Keratinocyte (primary cell): Measurements from ENCODE around the gene ING5. TPM values are rescaled to one million over a fixed set of nuclear protein-coding genes. Genes with fewer than 3 reads are reported as not detected.

Experiments
- DNase-seq: peaks from one replicate; pipeline ENCODE4 v3.0.0-alpha.2; 2011; ENCODE audit warnings: low read depth, missing footprints, low spot score
- FAIRE-seq: peaks from 2 replicates; lab custom pipeline; 2011; peaks lifted over from hg19 to GRCh38; lab: Jason Lieb, UNC
- H2AFZ ChIP-seq: 2 replicates; pipeline ENCODE4 v1.6.0; 2012; ENCODE audit warnings: low read length, control low read depth, inconsistent platforms; ENCODE audit not compliant: control insufficient read depth
- H3K27ac ChIP-seq: 2 replicates; pipeline ENCODE4 v1.5.1; 2011; ENCODE audit warnings: low read length; ENCODE audit not compliant: control insufficient read depth, insufficient read depth
- H3K27me3 ChIP-seq: 3 replicates; pipeline ENCODE4 v1.6.0; 2011; ENCODE audit warnings: low read length; ENCODE audit not compliant: control insufficient read depth, insufficient read depth; ENCODE audit errors: extremely low read depth
- H3K36me3 ChIP-seq, 2 experiments: 2 replicates in 1 of 2; 3 replicates in 1 of 2; pipeline ENCODE4 v1.5.1; 2011; ENCODE audit warnings: low read length in 2 of 2, mild to moderate bottlenecking in 1 of 2; ENCODE audit not compliant: control insufficient read depth in 2 of 2, insufficient read depth in 2 of 2; ENCODE audit errors: extremely low read depth in 1 of 2
- H3K4me1 ChIP-seq: 3 replicates; pipeline ENCODE4 v1.5.1; 2011; ENCODE audit warnings: low read length; ENCODE audit not compliant: control insufficient read depth, insufficient read depth; ENCODE audit errors: extremely low read depth
- H3K4me2 ChIP-seq: 3 replicates; pipeline ENCODE4 v1.6.0; 2011; ENCODE audit warnings: low read depth, low read length; ENCODE audit not compliant: control insufficient read depth, insufficient read depth; ENCODE audit errors: extremely low read depth
- H3K4me3 ChIP-seq, 3 experiments: fragments of 200-600 bp in 1 of 3; sonication (generic) in 1 of 3; 2 replicates in 2 of 3; 3 replicates in 1 of 3; pipeline ENCODE4 v1.5.1; 2011 to 2016; ENCODE audit warnings: low read length in 3 of 3, mild to moderate bottlenecking in 3 of 3, control low read depth in 2 of 3, inconsistent platforms in 1 of 3, low read depth in 1 of 3, mixed read lengths in 1 of 3, mixed run types in 1 of 3, moderate library complexity in 1 of 3; ENCODE audit not compliant: control insufficient read depth in 2 of 3, insufficient read depth in 2 of 3; ENCODE audit errors: extremely low read depth in 1 of 3
- H3K79me2 ChIP-seq: 2 replicates; pipeline ENCODE4 v1.6.0; 2012; ENCODE audit warnings: low read length; ENCODE audit not compliant: control insufficient read depth, insufficient read depth
- H3K9ac ChIP-seq: 3 replicates; pipeline ENCODE4 v1.6.0; 2011; ENCODE audit warnings: low read length; ENCODE audit not compliant: control insufficient read depth, insufficient read depth; ENCODE audit errors: extremely low read depth
- H3K9me1 ChIP-seq: 3 replicates; pipeline ENCODE4 v1.6.0; 2011; ENCODE audit warnings: low read length; ENCODE audit not compliant: control insufficient read depth, insufficient read depth; ENCODE audit errors: extremely low read depth
- H3K9me3 ChIP-seq: 2 replicates; pipeline ENCODE4 v1.5.1; 2012; ENCODE audit warnings: low read depth, low read length; ENCODE audit not compliant: control insufficient read depth
- H4K20me1 ChIP-seq: 3 replicates; pipeline ENCODE4 v1.6.0; 2011; ENCODE audit warnings: low read length; ENCODE audit not compliant: control insufficient read depth, insufficient read depth; ENCODE audit errors: extremely low read depth
- EZH2 ChIP-seq: IDR thresholded peaks from one replicate; pipeline ENCODE4 v1.6.1; 2012; ENCODE audit warnings: inconsistent platforms, mild to moderate bottlenecking, low read length, moderate library complexity
- dilution Hi-C: fragments of 300-500 bp; cut with MboI; formaldehyde crosslinking; loops from one replicate; pipeline ENCODE4 v1.7.0; 2020; ENCODE audit warnings: low sequenced_read_pairs; ENCODE audit not compliant: extremely low pct_ligation_motif_present
- polyA plus RNA-seq, 5 experiments: library from polyadenylated mRNA; depleted of rRNA in 3 of 5; stranded (reverse) in 3 of 5; stranded (forward) in 1 of 5; unstranded in 1 of 5; fragments of >200 nt; gene quantifications; 1 replicate in 1 of 5; 2 replicates in 3 of 5; 3 replicates in 1 of 5; pipeline versions ENCODE4 v1.2.1 to v1.2.3, GENCODE V29; 2011 to 2012; ENCODE audit warnings: missing spikeins in 2 of 5, low read depth in 1 of 5, low replicate concordance in 1 of 5
- TF ChIP-seq, protein P1 (sequence below), 3 experiments: IDR thresholded peaks in 1 of 3; conservative IDR thresholded peaks in 1 of 3; optimal IDR thresholded peaks in 1 of 3; 2 replicates in 2 of 3; 3 replicates in 1 of 3; pipeline versions ENCODE3 to v1.5.1; 2011; ENCODE audit warnings: low read length in 3 of 3, mild to moderate bottlenecking in 3 of 3, moderate library complexity in 2 of 3, control low read depth in 1 of 3, inconsistent platforms in 1 of 3; ENCODE audit not compliant: insufficient read depth in 2 of 3; ENCODE audit errors: extremely low read depth in 1 of 3

ING5 gene
- polyA plus RNA-seq, 1 donor (not counting 4 experiments of a cell fraction or from before 2014, with no cell fraction given) = 19.1 TPM

DNA sequence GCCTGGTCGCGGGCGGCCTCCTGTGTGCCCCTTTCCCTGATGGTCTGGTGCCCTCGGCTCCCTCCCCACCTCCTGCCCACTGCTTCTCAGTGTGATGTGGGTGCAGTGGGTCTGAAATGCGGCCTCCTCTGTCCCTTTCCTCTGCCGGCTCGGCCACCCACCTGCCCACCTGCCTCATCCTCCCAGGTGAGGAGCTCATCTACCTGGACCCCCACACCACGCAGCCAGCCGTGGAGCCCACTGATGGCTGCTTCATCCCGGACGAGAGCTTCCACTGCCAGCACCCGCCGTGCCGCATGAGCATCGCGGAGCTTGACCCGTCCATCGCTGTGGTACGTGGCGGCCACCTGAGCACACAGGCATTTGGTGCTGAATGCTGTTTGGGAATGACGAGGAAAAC, 33.5 kb upstream of the ING5 start:
- peaks cover 16% of the 10 kb centered on the region for H3K4me1 ChIP-seq
- no peak overlapping the region for H3K27ac ChIP-seq
- TF ChIP-seq EZH2 = no peak
- TF ChIP-seq, protein P1, sequence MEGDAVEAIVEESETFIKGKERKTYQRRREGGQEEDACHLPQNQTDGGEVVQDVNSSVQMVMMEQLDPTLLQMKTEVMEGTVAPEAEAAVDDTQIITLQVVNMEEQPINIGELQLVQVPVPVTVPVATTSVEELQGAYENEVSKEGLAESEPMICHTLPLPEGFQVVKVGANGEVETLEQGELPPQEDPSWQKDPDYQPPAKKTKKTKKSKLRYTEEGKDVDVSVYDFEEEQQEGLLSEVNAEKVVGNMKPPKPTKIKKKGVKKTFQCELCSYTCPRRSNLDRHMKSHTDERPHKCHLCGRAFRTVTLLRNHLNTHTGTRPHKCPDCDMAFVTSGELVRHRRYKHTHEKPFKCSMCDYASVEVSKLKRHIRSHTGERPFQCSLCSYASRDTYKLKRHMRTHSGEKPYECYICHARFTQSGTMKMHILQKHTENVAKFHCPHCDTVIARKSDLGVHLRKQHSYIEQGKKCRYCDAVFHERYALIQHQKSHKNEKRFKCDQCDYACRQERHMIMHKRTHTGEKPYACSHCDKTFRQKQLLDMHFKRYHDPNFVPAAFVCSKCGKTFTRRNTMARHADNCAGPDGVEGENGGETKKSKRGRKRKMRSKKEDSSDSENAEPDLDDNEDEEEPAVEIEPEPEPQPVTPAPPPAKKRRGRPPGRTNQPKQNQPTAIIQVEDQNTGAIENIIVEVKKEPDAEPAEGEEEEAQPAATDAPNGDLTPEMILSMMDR (optimal IDR thresholded peaks at IDR 0.05 in 1 of 3, IDR thresholded peaks at IDR 0.05 in 1 of 3, conservative IDR thresholded peaks at IDR 0.05 in 1 of 3; ENCODE audit: extremely low read depth in 1 of 3, insufficient read depth in 2 of 3, low read length in 3 of 3) = no peak
- DNase-seq = no peak
- no peak overlapping the region for H3K4me2 ChIP-seq
- H3K36me3 ChIP-seq = peaks cover 22 to 33% of the 10 kb centered on the region in 2 experiments
- no peaks in the 10 kb centered on the region for H3K9me1 ChIP-seq
- peaks cover 2% of the 10 kb centered on the region for H3K79me2 ChIP-seq
- no peak overlapping the region for H3K9ac ChIP-seq
- H3K9me3 ChIP-seq = no peaks in the 10 kb centered on the region
- no peak overlapping the region for H3K4me3 ChIP-seq
- no peaks in the 10 kb centered on the region for H3K27me3 ChIP-seq
- FAIRE-seq = no peak
- H4K20me1 ChIP-seq = peaks cover 2% of the 10 kb centered on the region
- no peak overlapping the region for H2AFZ ChIP-seq
- dilution Hi-C loops = no loop called here

GRCh38 chr2:241668839-241669238, 33.0 kb upstream of the ING5 start:
- DNase-seq = no peak
- Histone ChIP-seq H3K9ac (no peak overlapping the region), H3K27ac (no peak overlapping the region), H3K4me2 (no peak overlapping the region), H3K36me3 (peaks cover 22 to 33% of the 10 kb centered on the region in 2 experiments), H2AFZ (no peak overlapping the region), H3K27me3 (no peaks in the 10 kb centered on the region), H3K9me1 (no peaks in the 10 kb centered on the region), H3K79me2 (peaks cover 2% of the 10 kb centered on the region), H3K9me3 (no peaks in the 10 kb centered on the region), H4K20me1 (peaks cover 2% of the 10 kb centered on the region), H3K4me1 (peaks cover 16% of the 10 kb centered on the region), H3K4me3 (no peak overlapping the region)
- dilution Hi-C loops = no loop called here
- FAIRE-seq = no peak
- no peak for TF ChIP-seq EZH2
- TF ChIP-seq, protein P1 (optimal IDR thresholded peaks at IDR 0.05 in 1 of 3, IDR thresholded peaks at IDR 0.05 in 1 of 3, conservative IDR thresholded peaks at IDR 0.05 in 1 of 3; ENCODE audit: extremely low read depth in 1 of 3, insufficient read depth in 2 of 3, low read length in 3 of 3) = no peak
